CD1c-positive myeloid dendritic cell (primary cell): ENCODE results near the gene OMA1.
A peak's percentile ranks its signal among the peaks of the same experiment; 100 is the strongest.
"Not testable (repeated sequence)": the region's sequence is repeated elsewhere in the genome, so short reads cannot be mapped to it uniquely, and the experiment has no call there.

Experiments used
- DNase-seq: peaks from one replicate; pipeline ENCODE4 v3.0.0-alpha.2; 2016; ENCODE audit errors: extremely low spot score

OMA1 gene

DNA sequence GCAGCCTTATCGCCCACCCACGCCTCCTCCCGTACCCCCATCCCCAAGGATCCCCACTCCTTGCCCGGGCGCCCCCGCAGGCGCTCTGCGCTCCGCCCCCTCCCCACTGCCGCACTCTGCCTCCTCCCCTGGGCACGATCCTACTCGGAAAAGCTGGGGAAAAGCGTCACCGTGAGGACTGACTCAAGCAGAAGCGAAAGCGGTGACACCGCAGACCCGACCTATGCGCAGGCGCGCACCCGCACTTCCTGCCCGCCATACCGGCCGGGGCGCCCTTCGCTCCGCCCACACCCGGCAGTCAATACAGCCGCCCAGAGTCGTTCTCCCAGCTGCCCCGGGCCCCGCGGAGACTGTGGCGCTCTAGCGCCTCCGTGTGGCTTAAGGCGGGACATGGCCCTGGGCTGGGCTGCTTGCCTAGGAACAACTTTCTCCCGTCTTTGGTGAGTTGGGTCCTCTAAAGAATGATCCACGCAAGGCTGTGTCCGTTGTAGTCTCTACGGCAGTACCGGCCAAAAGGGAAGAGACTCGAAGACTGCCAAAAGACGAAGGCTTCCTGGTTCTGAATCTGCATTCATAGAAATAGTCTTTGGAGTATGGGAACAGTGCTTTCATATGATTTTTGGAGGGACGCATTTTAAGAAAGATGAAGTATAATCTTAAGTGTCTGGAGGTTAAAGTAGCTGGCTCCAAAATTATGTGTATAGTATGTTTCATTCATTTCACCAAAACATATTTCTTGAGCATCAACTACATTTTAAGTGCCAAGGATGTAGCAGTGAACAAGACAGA is at the start of gene OMA1:
OMA1 (minus strand) TSS at position 207 of the 789 bp plus-strand sequence. CDS start 7,432 bp downstream, outside the sequence.
- peak; percentile 99 for DNase-seq

DNA sequence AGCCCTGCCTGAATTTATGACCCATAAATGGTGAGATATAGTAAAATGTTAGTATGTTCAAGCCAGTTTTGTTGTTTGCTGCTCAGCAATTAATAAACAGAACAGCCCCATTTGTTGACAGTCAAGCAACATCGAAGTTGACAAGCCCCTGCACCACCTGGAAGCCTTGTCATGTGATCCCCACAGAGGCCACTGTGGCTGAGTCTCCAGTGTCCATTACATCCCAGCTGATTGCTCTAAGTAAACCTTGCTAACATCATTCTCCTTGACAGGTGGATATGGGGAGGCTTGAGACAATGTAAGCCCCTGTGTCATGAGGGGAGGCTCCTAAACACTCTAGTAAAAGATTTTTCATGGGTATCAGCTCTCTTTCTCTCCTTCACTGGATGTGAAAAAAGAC is 48.0 kb upstream of the OMA1 start:
- DNase-seq: no peak

GRCh38 chr1:58592522-58593134 is 46.1 kb upstream of the OMA1 start:
- DNase-seq: no peak

DNA sequence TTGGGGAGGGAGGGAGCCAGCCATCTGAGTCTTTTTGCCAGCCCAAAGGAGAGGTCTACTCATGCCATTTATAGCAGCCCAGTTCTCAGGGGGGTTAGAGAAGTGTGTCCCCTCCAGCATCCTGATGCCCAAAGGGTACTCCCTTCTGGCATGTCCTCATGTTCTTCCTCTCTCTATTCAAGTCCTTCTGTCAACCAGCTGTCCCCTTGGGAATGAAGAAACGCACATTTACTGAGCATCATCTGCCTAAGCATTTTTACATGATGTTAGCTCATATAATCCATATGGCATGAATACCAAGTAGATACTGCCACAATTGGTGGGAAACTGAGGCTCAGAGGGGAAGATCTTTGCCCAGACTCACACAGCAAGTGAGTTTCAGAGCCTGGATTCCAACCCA is 45.3 kb upstream of the OMA1 start:
- DNase-seq: no peak

DNA sequence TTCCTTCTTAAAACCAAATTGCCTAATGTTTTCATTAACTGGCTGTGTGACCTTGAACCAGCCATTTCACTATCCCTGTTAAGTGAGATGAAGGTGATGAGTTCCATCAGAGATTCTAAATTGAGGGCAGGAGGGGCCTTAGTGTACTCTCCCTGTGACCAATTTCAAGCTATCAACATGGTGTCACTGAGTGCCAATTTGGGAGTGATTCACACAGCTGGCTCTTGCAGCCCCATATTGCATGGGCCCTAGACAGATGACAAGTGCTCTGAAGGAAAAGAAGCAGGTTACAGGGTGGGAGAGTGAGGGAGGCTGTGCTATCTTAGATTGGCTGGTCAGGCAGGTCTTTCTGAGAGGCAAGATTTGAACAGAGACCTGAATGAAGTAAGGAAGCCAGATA is 43.5 kb upstream of the OMA1 start:
- no peak for DNase-seq

- DNase-seq: no peak
Observed at GRCh38 chr1:58588396-58588795, 41.9 kb upstream of the OMA1 start.

GRCh38 chr1:58587667-58588066 is 41.1 kb upstream of the OMA1 start:
- no peak for DNase-seq

GRCh38 chr1:58586271-58586670 is 39.7 kb upstream of the OMA1 start:
- DNase-seq: no peak

- no peak for DNase-seq
Observed at GRCh38 chr1:58585581-58586151, 39.1 kb upstream of the OMA1 start.

DNA sequence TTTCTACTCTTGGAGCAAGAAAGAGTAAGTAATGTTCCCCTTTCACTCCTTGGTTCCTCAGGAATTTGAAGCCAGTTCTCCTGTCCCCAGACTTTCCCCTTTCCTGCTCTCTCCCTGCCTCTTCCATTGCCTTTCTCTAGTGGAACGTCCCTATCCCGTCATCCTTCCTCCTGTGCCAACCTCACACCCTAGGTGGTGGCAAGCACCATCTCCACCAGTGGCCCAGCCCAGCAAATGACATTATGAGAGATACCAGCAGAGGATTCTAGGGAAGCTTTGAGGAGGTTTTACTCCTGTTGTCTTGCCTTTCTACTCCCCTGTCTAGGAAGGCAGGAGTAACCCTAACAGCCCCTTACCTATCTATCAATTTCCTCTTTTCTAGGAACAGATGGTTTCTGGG is 38.6 kb upstream of the OMA1 start:
- peak; percentile 10 for DNase-seq

DNA sequence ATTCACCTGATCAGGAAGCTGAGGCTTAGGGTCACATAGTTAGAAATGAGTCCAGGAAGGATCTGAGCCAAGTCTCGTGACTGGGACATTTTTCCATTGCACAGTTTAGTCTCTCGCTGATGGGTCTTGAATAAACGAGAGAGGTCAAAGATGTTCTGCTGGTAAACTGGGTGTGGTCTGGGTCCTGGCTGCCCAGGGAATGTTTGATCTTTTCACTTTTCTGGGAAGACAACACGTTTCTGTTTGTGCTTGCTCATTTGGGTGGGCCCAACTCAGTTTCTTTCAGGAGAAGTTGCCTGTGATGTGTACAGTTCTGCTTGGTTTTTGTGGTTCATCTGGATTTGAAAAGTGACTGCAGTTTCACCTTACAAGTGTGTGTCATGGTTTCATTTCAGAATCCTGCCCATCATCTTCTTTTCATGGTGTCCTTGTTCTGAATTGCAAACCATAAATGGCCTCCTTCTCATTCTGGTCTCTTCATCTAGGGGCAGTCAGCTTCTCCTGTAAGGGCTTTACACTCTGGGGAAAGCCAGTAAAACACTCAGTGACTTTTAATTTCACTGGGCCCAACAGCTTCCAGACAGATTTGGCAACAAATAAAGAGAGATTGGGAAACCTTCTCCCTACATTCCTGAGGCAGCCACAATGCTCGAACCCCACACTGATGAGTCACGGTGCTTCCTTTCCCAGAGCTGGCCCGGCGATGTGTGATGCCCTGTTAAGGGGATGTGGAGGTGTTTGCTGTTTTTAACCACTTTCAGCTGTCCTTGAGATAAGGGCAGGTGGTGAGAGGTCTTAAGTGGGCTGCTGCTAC is 37.8 kb upstream of the OMA1 start:
- DNase-seq: peak; percentile 33

GRCh38 chr1:58583496-58583895 is 37.0 kb upstream of the OMA1 start:
- peak; percentile 74 for DNase-seq

- DNase-seq: not testable (repeated sequence)
Observed at GRCh38 chr1:58582143-58582542, 35.6 kb upstream of the OMA1 start.

DNA sequence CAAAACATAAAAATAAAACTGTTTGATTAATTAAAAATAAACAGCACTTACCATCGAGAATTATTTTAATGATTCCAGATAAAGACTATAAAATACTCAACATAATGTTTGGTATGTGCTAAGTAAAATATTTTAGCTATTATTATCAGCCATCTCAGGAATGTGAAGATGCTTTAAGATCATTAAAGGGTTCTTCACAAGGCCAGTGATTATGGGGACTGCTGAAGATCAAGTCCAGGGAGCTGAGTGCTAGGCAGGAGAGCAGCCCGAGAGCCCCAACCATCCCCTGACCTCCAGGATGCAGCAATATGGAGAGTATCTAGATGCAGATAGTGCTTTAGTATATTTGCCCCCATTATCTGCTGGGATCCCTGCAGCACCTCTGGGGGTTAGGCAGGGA is 35.1 kb upstream of the OMA1 start:
- DNase-seq: no peak

DNA sequence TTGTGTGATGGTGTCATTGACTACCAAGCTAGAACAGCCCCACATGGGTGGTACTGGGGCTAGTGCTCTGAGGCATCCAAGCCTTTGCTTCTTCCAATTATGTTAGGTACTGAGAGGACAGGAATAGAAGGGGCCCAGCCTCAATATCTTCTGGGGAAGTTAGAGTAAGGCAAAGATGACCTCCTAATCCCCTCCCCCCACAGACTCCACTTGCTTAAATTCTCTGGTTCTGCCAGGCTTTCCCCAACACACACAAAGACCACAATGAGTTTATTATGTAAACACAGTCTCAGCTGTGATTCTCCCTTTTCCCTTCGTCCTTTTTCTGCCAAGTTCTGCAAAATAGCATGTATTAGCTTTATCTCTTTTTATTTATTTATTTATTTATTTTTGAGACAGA is 33.7 kb upstream of the OMA1 start:
- no peak for DNase-seq

DNA sequence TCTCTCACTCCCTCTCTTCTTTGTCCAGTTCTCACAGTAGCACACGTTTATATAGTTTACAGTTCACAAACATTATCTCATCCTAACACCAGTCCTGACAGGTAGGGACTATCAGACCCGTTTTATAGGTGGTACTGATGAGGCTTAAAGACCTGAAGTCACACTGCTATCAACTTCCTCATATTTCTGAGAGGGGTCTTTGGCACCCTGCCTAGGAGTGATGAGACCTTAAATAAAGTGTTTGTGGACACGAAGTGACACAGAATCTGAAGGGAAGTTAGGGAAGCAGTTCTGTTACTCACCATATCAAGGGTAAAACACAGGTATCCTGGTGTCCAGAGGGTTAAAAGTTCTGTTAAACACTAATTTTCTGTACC is 31.1 kb upstream of the OMA1 start:
- DNase-seq: peak; percentile 12

DNA sequence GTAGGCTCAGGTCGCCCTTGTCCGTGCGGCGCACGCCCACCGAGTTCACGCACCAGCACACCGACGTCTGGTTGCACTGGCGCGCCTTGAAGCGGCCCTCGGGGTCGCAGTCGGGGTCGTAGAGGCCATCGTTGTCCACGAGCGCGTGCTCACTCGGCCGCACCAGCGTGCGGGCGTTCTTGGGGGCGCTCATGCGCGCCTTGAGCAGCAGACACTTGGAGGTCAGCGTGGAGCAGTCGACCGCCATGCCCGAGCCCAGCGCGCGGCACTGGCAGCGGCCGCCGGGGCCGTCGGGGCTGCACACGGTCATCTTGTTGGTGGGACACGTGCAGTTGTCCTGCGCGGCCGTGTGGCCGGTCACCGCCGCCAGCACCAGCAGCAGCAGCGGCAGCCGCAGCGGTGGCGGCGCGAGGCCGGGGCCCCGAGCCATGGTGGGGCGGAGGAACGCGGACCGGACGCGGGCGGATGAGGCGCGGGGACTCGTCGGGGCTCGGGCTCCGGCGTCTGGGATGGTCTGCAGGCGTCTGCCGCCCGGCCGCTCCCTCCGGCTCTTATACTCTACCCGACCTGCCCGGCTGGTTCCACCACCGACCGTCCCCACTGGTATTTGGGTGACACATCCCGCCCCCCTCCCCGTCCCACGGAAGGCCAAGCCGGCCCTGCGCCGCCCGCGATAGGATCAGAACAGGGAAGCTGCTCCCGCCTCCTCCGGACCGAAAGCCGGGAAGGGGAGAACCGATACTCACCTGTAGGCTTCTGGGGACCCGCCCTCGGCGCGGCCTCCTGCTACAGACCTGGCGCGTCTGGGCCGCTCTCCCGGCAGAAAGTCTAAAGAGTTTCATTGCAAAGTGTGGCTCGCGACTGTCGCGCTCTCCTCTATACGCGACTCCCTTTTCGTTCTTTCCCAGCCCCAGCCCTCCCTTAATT is 30.5 kb upstream of the OMA1 start, which contains the start of gene TACSTD2:
TACSTD2 (minus strand) TSS at position 526 of the 927 bp plus-strand sequence; CDS start at position 430, 96 bp downstream.
- DNase-seq: peak; percentile 63

GRCh38 chr1:58576325-58576726 is 29.8 kb upstream of the OMA1 start:
- no peak for DNase-seq

DNA sequence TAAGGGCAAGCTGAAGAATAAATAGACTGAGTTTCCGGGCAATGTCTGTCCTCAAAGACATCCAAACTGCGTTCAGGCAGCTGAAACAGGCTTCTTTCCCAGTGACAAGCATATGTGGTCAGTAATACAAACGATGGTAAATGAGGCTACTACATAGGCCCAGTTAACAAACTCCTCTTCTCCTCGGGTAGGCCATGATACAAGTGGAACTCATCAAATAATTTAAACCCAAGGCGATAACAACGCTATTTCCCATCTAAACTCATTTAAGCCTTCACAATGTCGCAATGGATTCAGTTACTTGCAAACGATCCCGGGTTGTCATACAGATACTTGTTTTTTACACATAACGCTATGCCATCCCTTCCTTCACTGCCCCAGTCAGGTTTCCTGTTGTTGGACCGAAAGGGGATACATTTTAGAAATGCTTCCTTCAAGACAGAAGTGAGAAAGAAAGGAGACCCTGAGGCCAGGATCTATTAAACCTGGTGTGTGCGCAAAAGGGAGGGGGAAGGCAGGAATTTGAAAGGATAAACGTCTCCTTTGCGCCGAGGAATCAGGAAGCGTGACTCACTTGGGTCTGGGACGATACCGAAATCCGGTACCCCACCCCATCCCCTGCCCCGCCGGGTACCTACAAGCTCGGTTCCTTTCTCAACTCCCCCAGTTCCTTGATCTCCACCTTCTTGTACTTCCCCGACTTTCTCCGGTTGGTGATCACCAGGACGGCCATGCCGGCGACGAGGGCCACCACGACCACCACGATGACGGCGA is 29.2 kb upstream of the OMA1 start:
- peak; percentile 23 for DNase-seq

GRCh38 chr1:58574816-58575215 is 28.3 kb upstream of the OMA1 start:
- DNase-seq: no peak
